ENCODE results near the gene NCR2. TPM values are rescaled to one million over a fixed set of nuclear protein-coding genes. Genes with fewer than 3 reads are reported as not detected.

Gene NCR2
- total and polyA plus RNA-seq, 9 of the 15 experiments (the other 6 are each of a cell fraction or from before 2014, with no cell fraction given) = not detected

DNA sequence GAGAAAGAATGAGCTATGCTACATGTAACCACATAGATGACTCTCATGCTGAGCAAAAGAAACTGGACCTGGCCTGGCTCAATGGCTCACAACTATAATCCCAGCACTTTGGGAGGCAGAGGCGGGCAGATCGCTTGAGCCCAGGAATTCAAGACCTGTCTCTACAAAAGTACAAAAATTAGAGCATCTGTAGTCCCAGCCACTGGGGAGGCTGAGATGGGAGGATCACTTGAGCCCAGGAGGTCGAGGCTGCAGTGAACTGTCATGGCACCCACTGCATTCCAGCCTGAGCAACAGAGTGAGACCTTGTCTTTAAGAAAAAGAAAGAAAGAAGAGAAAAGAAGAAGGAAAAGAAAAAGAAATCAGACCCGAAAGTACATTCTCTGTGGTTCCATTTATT lies 41.7 kb downstream of the NCR2 start:
- no peaks in the 10 kb centered on the region for H3K79me2 ChIP-seq (ENCODE audit: control insufficient read depth, insufficient read depth, low read length)
- no peaks in the 10 kb centered on the region for H4K20me1 ChIP-seq (replicated peaks; ENCODE audit: control insufficient read depth, insufficient read depth, low read length)
- no peak overlapping the region for H3K4me2 ChIP-seq (ENCODE audit: insufficient read depth, low read length)
- FAIRE-seq = no peak
- DNase-seq (ENCODE audit: extremely low read depth in 1 of 4, low spot score in 3 of 4) = no peak
- in situ Hi-C loops (cut with MboI) (no loop called here), intact Hi-C loops (cut with micrococcal nuclease) (no loop called here)
- no peak overlapping the region for H2AFZ ChIP-seq (ENCODE audit: low read depth, low read length)
- 2% methylated on average over 4 of the region's 4 CpGs for WGBS (ENCODE audit: insufficient coverage, low coverage, missing lambda C conversion rate)
- H3K4me1 ChIP-seq (replicated peaks in 1 of 2; ENCODE audit: control insufficient read depth in 2 of 2, insufficient read depth in 2 of 2, low read length in 2 of 2) = peaks cover 0 to 18% of the 10 kb centered on the region in 2 experiments; a peak in 2 of 5 replicates
- no peaks in the 10 kb centered on the region for H3K9me3 ChIP-seq (replicated peaks; ENCODE audit: control insufficient read depth, insufficient read depth, low read depth, low read length)
- ATAC-seq = no peak
- H3K9ac ChIP-seq (ENCODE audit: insufficient read depth in 1 of 2, low read depth in 2 of 2, low read length in 2 of 2) = no peak overlapping the region
- ChIA-PET POLR2A (no interaction called here), CTCF (ENCODE audit: low intra/inter-chr PET ratio) (interaction anchor here (0.9 kb wide), 1 partner anchor 8 kb away, joined by 3 read pairs; no protein-coding TSS in a partner anchor)
- H3K27ac ChIP-seq (ENCODE audit: extremely low read depth, low read depth, low read length) = no peak overlapping the region
- no TSS peak for BruUV-seq (replicated peaks)
- no peaks in the 10 kb centered on the region for H3K9me1 ChIP-seq (ENCODE audit: control insufficient read depth, insufficient read depth, low read length)
- H3K4me3 ChIP-seq = no peak overlapping the region
- no peaks in the 10 kb centered on the region for H3K36me3 ChIP-seq (ENCODE audit: control insufficient read depth, insufficient read depth, low read length)
- peaks cover 29 to 52% of the 10 kb centered on the region in 2 experiments; a peak in 4 of 5 replicates for H3K27me3 ChIP-seq (ENCODE audit: control insufficient read depth in 2 of 2, insufficient read depth in 2 of 2, low read length in 2 of 2)
- TF ChIP-seq KDM1A (IDR thresholded peaks at IDR 0.05) = no peak
- no peak for TF ChIP-seq FOS (IDR thresholded peaks at IDR 0.05; ENCODE audit: extremely low read depth, insufficient read length)
- TF ChIP-seq PHB (CRISPR knock-in tag; IDR thresholded peaks at IDR 0.05) = no peak
- TF ChIP-seq ZNF24 (IDR thresholded peaks at IDR 0.05) = no peak
- no peak for TF ChIP-seq EHMT2 (IDR thresholded peaks at IDR 0.05)
- TF ChIP-seq, protein P1, sequence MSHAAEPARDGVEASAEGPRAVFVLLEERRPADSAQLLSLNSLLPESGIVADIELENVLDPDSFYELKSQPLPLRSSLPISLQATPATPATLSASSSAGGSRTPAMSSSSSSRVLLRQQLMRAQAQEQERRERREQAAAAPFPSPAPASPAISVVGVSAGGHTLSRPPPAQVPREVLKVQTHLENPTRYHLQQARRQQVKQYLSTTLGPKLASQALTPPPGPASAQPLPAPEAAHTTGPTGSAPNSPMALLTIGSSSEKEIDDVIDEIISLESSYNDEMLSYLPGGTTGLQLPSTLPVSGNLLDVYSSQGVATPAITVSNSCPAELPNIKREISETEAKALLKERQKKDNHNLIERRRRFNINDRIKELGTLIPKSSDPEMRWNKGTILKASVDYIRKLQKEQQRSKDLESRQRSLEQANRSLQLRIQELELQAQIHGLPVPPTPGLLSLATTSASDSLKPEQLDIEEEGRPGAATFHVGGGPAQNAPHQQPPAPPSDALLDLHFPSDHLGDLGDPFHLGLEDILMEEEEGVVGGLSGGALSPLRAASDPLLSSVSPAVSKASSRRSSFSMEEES (CRISPR knock-in tag; IDR thresholded peaks at IDR 0.05) = no peak
- TF ChIP-seq, protein P2, sequence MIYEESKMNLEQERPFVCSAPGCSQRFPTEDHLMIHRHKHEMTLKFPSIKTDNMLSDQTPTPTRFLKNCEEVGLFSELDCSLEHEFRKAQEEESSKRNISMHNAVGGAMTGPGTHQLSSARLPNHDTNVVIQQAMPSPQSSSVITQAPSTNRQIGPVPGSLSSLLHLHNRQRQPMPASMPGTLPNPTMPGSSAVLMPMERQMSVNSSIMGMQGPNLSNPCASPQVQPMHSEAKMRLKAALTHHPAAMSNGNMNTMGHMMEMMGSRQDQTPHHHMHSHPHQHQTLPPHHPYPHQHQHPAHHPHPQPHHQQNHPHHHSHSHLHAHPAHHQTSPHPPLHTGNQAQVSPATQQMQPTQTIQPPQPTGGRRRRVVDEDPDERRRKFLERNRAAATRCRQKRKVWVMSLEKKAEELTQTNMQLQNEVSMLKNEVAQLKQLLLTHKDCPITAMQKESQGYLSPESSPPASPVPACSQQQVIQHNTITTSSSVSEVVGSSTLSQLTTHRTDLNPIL (CRISPR knock-in tag; IDR thresholded peaks at IDR 0.05) = no peak
- TF ChIP-seq U2AF1 (optimal IDR thresholded peaks at IDR 0.05; ENCODE audit: low read depth, low read length) = no peak
- TF ChIP-seq ZC3H4 (CRISPR knock-in tag; IDR thresholded peaks at IDR 0.05; ENCODE audit: borderline replicate concordance) = no peak
- no peak for TF ChIP-seq PHF21A (IDR thresholded peaks at IDR 0.05; ENCODE audit: borderline replicate concordance, low read depth)
- TF ChIP-seq NCOR1 (IDR thresholded peaks at IDR 0.05) = no peak
- TF ChIP-seq, protein P3, sequence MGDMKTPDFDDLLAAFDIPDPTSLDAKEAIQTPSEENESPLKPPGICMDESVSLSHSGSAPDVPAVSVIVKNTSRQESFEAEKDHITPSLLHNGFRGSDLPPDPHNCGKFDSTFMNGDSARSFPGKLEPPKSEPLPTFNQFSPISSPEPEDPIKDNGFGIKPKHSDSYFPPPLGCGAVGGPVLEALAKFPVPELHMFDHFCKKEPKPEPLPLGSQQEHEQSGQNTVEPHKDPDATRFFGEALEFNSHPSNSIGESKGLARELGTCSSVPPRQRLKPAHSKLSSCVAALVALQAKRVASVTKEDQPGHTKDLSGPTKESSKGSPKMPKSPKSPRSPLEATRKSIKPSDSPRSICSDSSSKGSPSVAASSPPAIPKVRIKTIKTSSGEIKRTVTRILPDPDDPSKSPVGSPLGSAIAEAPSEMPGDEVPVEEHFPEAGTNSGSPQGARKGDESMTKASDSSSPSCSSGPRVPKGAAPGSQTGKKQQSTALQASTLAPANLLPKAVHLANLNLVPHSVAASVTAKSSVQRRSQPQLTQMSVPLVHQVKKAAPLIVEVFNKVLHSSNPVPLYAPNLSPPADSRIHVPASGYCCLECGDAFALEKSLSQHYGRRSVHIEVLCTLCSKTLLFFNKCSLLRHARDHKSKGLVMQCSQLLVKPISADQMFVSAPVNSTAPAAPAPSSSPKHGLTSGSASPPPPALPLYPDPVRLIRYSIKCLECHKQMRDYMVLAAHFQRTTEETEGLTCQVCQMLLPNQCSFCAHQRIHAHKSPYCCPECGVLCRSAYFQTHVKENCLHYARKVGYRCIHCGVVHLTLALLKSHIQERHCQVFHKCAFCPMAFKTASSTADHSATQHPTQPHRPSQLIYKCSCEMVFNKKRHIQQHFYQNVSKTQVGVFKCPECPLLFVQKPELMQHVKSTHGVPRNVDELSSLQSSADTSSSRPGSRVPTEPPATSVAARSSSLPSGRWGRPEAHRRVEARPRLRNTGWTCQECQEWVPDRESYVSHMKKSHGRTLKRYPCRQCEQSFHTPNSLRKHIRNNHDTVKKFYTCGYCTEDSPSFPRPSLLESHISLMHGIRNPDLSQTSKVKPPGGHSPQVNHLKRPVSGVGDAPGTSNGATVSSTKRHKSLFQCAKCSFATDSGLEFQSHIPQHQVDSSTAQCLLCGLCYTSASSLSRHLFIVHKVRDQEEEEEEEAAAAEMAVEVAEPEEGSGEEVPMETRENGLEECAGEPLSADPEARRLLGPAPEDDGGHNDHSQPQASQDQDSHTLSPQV (IDR thresholded peaks at IDR 0.05) = no peak
- no peak for TF ChIP-seq TAF1 (IDR thresholded peaks at IDR 0.05; ENCODE audit: control insufficient read depth, extremely low read depth, insufficient read depth, low read length, severe bottlenecking)
- no peak for TF ChIP-seq CTBP1 (IDR thresholded peaks at IDR 0.05; ENCODE audit: borderline replicate concordance)
